HUES6 (cell line): Measurements from ENCODE around the gene TRIOBP.
"Not testable (repeated sequence)": the region's sequence is repeated elsewhere in the genome, so short reads cannot be mapped to it uniquely, and the experiment has no call there.

ENCODE experiments used
- H3K27ac ChIP-seq: 2 replicates; pipeline ENCODE4 v1.7.0; 2013; ENCODE audit warnings: low read depth, mild to moderate bottlenecking, low read length, inconsistent platforms
- H3K27me3 ChIP-seq: 2 replicates; pipeline ENCODE4 v1.6.1; 2013; ENCODE audit warnings: low read length; ENCODE audit not compliant: control insufficient read depth, insufficient read depth
- H3K36me3 ChIP-seq: 2 replicates; pipeline ENCODE4 v1.6.1; 2013; ENCODE audit warnings: low read length; ENCODE audit not compliant: control insufficient read depth, insufficient read depth
- H3K4me1 ChIP-seq: 2 replicates; pipeline ENCODE4 v1.6.1; 2013; ENCODE audit warnings: low read length; ENCODE audit not compliant: control insufficient read depth, insufficient read depth
- H3K4me3 ChIP-seq: 2 replicates; pipeline ENCODE4 v1.5.1; 2013; ENCODE audit warnings: low read depth, low read length
- H3K9ac ChIP-seq: one replicate; pipeline ENCODE4 v1.6.1; 2013; ENCODE audit warnings: mild to moderate bottlenecking, low read length
- H3K9me3 ChIP-seq: 2 replicates; pipeline ENCODE4 v1.6.1; 2013; ENCODE audit warnings: low read depth, low read length; ENCODE audit not compliant: control insufficient read depth, insufficient read depth

The TRIOBP gene

GRCh38 chr22:37714634-37715033 lies 17.8 kb downstream of the TRIOBP start:
- Histone ChIP-seq H3K27me3 (no peaks in the 10 kb centered on the region), H3K4me3 (no peak overlapping the region), H3K9ac (no peak overlapping the region), H3K27ac (no peak overlapping the region), H3K9me3 (no peaks in the 10 kb centered on the region), H3K4me1 (no peaks in the 10 kb centered on the region), H3K36me3 (peaks cover 48% of the 10 kb centered on the region)

DNA sequence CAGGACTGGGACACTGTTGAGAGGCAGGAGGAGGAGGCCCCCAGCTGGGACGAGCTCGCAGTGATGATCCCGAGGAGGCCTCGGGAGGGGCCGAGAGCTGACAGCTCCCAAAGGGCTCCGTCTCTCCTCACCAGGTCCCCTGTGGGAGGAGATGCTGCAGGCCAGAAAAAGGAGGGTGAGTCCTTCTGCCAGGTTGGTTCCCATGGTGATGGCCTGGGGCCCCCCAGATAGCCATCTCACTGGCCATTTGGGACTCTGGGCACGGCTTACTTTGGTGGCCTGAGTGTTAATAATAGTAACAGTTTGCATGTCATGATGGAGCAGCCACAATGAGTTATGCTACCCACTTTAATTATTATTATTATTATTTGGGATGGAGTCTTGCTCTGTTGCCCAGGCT lies 18.9 kb downstream of the TRIOBP start:
- Histone ChIP-seq H3K36me3 (peaks cover 37% of the 10 kb centered on the region), H3K27me3 (no peaks in the 10 kb centered on the region), H3K9me3 (no peaks in the 10 kb centered on the region), H3K9ac (no peak overlapping the region), H3K27ac (no peak overlapping the region), H3K4me3 (no peak overlapping the region), H3K4me1 (no peaks in the 10 kb centered on the region)

- Histone ChIP-seq H3K4me3 (no peak overlapping the region), H3K27me3 (no peaks in the 10 kb centered on the region), H3K9ac (no peak overlapping the region), H3K27ac (no peak overlapping the region), H3K36me3 (peaks cover 31% of the 10 kb centered on the region), H3K4me1 (no peaks in the 10 kb centered on the region), H3K9me3 (no peaks in the 10 kb centered on the region)
Observed at GRCh38 chr22:37716708-37717107, 19.9 kb downstream of the TRIOBP start.

- not testable (repeated sequence) for H3K4me3 ChIP-seq, H3K4me1 ChIP-seq, H3K27me3 ChIP-seq, H3K27ac ChIP-seq, H3K9me3 ChIP-seq, H3K9ac ChIP-seq
- peaks cover 31% of the 10 kb centered on the region for H3K36me3 ChIP-seq
Observed at GRCh38 chr22:37717235-37717634, 20.4 kb downstream of the TRIOBP start.

GRCh38 chr22:37717746-37718305 lies 21.0 kb downstream of the TRIOBP start:
- H3K9me3 ChIP-seq, H3K9ac ChIP-seq, H3K4me3 ChIP-seq, H3K27ac ChIP-seq, H3K27me3 ChIP-seq, H3K4me1 ChIP-seq: not testable (repeated sequence)
- H3K36me3 ChIP-seq = peaks cover 34% of the 10 kb centered on the region

DNA sequence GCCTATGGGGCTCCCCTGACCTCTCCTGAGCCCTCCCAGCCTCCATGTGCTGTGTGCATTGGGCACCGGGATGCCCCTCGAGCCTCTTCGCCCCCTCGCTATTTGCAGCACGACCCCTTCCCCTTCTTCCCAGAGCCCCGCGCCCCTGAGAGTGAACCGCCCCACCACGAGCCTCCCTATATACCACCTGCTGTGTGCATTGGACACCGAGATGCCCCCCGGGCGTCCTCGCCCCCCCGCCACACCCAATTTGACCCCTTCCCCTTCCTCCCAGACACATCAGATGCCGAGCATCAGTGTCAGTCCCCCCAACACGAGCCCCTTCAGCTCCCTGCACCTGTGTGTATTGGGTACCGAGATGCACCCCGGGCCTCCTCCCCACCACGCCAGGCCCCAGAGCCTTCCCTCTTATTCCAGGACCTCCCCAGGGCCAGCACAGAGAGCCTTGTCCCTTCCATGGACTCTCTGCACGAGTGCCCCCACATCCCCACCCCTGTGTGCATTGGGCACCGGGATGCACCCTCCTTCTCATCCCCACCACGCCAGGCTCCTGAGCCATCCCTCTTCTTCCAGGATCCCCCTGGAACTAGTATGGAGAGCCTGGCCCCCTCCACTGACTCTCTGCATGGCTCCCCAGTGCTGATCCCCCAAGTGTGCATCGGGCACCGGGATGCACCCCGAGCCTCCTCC lies 28.8 kb downstream of the TRIOBP start:
- H3K27ac ChIP-seq = no peak overlapping the region
- H3K9me3 ChIP-seq = no peaks in the 10 kb centered on the region
- no peak overlapping the region for H3K4me3 ChIP-seq
- no peaks in the 10 kb centered on the region for H3K27me3 ChIP-seq
- no peaks in the 10 kb centered on the region for H3K4me1 ChIP-seq
- H3K36me3 ChIP-seq = peaks cover 34% of the 10 kb centered on the region
- no peak overlapping the region for H3K9ac ChIP-seq

DNA sequence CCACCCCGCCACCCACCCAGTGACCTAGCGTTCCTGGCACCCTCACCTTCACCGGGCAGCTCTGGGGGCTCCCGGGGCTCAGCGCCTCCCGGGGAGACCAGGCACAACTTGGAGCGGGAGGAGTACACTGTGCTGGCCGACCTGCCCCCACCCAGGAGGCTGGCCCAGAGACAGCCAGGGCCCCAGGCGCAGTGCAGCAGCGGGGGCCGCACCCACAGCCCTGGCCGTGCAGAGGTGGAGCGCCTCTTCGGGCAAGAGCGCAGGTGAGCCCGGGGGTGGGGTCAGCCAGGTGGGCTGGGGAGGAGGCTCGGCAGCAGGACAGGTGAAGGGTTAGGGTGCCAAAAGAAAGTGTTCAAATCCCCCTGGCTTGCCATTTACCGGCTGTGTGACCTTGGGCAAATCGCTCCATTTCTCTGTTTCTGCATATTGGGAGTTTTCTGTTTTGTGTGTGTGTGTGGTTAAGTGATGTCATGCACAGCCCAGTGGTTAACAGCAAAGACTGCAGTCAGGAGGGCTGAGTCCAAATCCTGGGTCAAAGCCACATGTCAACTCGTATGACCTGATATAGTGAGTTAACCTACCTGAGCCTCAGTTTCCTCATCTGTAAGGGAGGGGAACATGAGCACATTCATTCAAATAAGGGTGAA lies 29.5 kb downstream of the TRIOBP start:
- Histone ChIP-seq H3K36me3 (peaks cover 34% of the 10 kb centered on the region), H3K27ac (no peak overlapping the region), H3K4me3 (no peak overlapping the region), H3K9me3 (no peaks in the 10 kb centered on the region), H3K4me1 (no peaks in the 10 kb centered on the region), H3K27me3 (no peaks in the 10 kb centered on the region), H3K9ac (no peak overlapping the region)

- Histone ChIP-seq H3K27ac (no peak overlapping the region), H3K36me3 (peaks cover 20% of the 10 kb centered on the region), H3K9ac (no peak overlapping the region), H3K27me3 (no peaks in the 10 kb centered on the region), H3K4me1 (no peaks in the 10 kb centered on the region), H3K9me3 (no peaks in the 10 kb centered on the region), H3K4me3 (no peak overlapping the region)
Observed at GRCh38 chr22:37728620-37729019, 31.8 kb downstream of the TRIOBP start.

- H3K9ac ChIP-seq = no peak overlapping the region
- peaks cover 9% of the 10 kb centered on the region; the same call in 1 of the 2 replicates for H3K4me1 ChIP-seq
- H3K27me3 ChIP-seq = peaks cover 16% of the 10 kb centered on the region
- H3K4me3 ChIP-seq = no peak overlapping the region
- H3K9me3 ChIP-seq = no peaks in the 10 kb centered on the region
- peaks cover 6% of the 10 kb centered on the region; the same call in 1 of the 2 replicates for H3K36me3 ChIP-seq
- H3K27ac ChIP-seq = no peak overlapping the region
Observed at GRCh38 chr22:37731804-37732471, 35.1 kb downstream of the TRIOBP start.

- Histone ChIP-seq H3K27ac (no peak overlapping the region), H3K4me3 (no peak overlapping the region), H3K9ac (no peak overlapping the region), H3K4me1 (peaks cover 9% of the 10 kb centered on the region; the same call in 1 of the 2 replicates), H3K36me3 (peaks cover 6% of the 10 kb centered on the region; the same call in 1 of the 2 replicates), H3K9me3 (no peaks in the 10 kb centered on the region), H3K27me3 (peaks cover 24% of the 10 kb centered on the region)
Observed at GRCh38 chr22:37732699-37733607, 36.1 kb downstream of the TRIOBP start.
